ENCODE measurements around the gene ARID2. TPM values are rescaled to one million over a fixed set of nuclear protein-coding genes. Genes with fewer than 3 reads are reported as not detected.

ARID2 gene
- total and polyA plus RNA-seq, 10 of the 15 experiments (the other 5 are each of a cell fraction or from before 2014, with no cell fraction given): 9.2 to 29.8 (median 20.3) TPM

GRCh38 chr12:45728630-45729232, 775 bp upstream of the ARID2 start (continued):
- peak; percentile 71 to 82; a peak in 3 of 4 replicates for TF ChIP-seq IKZF2 (IDR thresholded peaks at IDR 0.05)
- peak; percentile 88 for TF ChIP-seq LARP7 (IDR thresholded peaks at IDR 0.05)
- peak; percentile 50; the same call in 1 of the 2 replicates for TF ChIP-seq RFX5 (IDR thresholded peaks at IDR 0.05; ENCODE audit: low read depth, low read length)
- no peak for TF ChIP-seq HDAC2 (IDR thresholded peaks at IDR 0.05)
- TF ChIP-seq BMI1 (IDR thresholded peaks at IDR 0.05; ENCODE audit: borderline replicate concordance): no peak
- peak; percentile 96 for TF ChIP-seq BACH1 (IDR thresholded peaks at IDR 0.05; ENCODE audit: borderline replicate concordance)
- TF ChIP-seq, protein P1, sequence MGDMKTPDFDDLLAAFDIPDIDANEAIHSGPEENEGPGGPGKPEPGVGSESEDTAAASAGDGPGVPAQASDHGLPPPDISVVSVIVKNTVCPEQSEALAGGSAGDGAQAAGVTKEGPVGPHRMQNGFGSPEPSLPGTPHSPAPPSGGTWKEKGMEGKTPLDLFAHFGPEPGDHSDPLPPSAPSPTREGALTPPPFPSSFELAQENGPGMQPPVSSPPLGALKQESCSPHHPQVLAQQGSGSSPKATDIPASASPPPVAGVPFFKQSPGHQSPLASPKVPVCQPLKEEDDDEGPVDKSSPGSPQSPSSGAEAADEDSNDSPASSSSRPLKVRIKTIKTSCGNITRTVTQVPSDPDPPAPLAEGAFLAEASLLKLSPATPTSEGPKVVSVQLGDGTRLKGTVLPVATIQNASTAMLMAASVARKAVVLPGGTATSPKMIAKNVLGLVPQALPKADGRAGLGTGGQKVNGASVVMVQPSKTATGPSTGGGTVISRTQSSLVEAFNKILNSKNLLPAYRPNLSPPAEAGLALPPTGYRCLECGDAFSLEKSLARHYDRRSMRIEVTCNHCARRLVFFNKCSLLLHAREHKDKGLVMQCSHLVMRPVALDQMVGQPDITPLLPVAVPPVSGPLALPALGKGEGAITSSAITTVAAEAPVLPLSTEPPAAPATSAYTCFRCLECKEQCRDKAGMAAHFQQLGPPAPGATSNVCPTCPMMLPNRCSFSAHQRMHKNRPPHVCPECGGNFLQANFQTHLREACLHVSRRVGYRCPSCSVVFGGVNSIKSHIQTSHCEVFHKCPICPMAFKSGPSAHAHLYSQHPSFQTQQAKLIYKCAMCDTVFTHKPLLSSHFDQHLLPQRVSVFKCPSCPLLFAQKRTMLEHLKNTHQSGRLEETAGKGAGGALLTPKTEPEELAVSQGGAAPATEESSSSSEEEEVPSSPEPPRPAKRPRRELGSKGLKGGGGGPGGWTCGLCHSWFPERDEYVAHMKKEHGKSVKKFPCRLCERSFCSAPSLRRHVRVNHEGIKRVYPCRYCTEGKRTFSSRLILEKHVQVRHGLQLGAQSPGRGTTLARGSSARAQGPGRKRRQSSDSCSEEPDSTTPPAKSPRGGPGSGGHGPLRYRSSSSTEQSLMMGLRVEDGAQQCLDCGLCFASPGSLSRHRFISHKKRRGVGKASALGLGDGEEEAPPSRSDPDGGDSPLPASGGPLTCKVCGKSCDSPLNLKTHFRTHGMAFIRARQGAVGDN (IDR thresholded peaks at IDR 0.05): peak; percentile 41; the same call in 1 of the 2 replicates
- TF ChIP-seq ZSCAN29 (IDR thresholded peaks at IDR 0.05): no peak
- TF ChIP-seq POLR2AphosphoS5 (IDR thresholded peaks at IDR 0.05; ENCODE audit: low read length): peak; percentile 96
- peak; percentile 36 to 45; a peak in 1 of 4 replicates for TF ChIP-seq EP300 (IDR thresholded peaks at IDR 0.05; ENCODE audit: borderline replicate concordance in 1 of 2, control insufficient read depth in 1 of 2, low read depth in 2 of 2, low read length in 2 of 2)
- TF ChIP-seq, protein P2, sequence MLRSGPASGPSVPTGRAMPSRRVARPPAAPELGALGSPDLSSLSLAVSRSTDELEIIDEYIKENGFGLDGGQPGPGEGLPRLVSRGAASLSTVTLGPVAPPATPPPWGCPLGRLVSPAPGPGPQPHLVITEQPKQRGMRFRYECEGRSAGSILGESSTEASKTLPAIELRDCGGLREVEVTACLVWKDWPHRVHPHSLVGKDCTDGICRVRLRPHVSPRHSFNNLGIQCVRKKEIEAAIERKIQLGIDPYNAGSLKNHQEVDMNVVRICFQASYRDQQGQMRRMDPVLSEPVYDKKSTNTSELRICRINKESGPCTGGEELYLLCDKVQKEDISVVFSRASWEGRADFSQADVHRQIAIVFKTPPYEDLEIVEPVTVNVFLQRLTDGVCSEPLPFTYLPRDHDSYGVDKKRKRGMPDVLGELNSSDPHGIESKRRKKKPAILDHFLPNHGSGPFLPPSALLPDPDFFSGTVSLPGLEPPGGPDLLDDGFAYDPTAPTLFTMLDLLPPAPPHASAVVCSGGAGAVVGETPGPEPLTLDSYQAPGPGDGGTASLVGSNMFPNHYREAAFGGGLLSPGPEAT (IDR thresholded peaks at IDR 0.05; ENCODE audit: low read depth): peak; percentile 93
- TF ChIP-seq ZNF622 (IDR thresholded peaks at IDR 0.05): no peak
- TF ChIP-seq, protein P3, sequence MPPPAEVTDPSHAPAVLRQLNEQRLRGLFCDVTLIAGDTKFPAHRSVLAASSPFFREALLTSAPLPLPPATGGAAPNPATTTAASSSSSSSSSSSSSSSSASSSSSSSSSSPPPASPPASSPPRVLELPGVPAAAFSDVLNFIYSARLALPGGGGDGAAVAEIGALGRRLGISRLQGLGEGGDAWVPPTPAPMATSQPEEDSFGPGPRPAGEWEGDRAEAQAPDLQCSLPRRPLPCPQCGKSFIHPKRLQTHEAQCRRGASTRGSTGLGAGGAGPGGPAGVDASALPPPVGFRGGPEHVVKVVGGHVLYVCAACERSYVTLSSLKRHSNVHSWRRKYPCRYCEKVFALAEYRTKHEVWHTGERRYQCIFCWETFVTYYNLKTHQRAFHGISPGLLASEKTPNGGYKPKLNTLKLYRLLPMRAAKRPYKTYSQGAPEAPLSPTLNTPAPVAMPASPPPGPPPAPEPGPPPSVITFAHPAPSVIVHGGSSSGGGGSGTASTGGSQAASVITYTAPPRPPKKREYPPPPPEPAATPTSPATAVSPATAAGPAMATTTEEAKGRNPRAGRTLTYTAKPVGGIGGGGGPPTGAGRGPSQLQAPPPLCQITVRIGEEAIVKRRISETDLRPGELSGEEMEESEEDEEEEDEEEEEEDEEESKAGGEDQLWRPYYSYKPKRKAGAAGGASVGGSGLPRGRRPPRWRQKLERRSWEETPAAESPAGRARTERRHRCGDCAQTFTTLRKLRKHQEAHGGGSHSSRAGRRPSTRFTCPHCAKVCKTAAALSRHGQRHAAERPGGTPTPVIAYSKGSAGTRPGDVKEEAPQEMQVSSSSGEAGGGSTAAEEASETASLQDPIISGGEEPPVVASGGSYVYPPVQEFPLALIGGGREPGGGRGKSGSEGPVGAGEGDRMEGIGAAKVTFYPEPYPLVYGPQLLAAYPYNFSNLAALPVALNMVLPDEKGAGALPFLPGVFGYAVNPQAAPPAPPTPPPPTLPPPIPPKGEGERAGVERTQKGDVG (CRISPR knock-in tag; IDR thresholded peaks at IDR 0.05): no peak
- TF ChIP-seq, protein P4, sequence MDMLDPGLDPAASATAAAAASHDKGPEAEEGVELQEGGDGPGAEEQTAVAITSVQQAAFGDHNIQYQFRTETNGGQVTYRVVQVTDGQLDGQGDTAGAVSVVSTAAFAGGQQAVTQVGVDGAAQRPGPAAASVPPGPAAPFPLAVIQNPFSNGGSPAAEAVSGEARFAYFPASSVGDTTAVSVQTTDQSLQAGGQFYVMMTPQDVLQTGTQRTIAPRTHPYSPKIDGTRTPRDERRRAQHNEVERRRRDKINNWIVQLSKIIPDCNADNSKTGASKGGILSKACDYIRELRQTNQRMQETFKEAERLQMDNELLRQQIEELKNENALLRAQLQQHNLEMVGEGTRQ (IDR thresholded peaks at IDR 0.05; ENCODE audit: borderline replicate concordance, low read depth, low read length): no peak
- TF ChIP-seq ZBTB11 (CRISPR knock-in tag; IDR thresholded peaks at IDR 0.05): 0 out of 2 replicates have a peak, but pooled peaks have one; percentile 16
